ENCODE measurements around the gene PLOD2. TPM values are rescaled to one million over a fixed set of nuclear protein-coding genes. Genes with fewer than 3 reads are reported as not detected.

PLOD2 gene
- total RNA-seq, 1 donor from 2014 or later: not detected

GRCh38 chr3:146145642-146146041 is 15.3 kb downstream of the PLOD2 start:
- CTCF ChIA-PET: no interaction called here

GRCh38 chr3:146142757-146143156 is 18.2 kb downstream of the PLOD2 start:
- CTCF ChIA-PET: no interaction called here
- Mint-ChIP-seq H3K4me3 (no peak overlapping the region), H3K27ac (no peak overlapping the region), H3K4me1 (no peaks in the 10 kb centered on the region), H3K36me3 (ENCODE audit: low read depth) (no peaks in the 10 kb centered on the region), H3K9me3 (no peaks in the 10 kb centered on the region), H3K27me3 (no peaks in the 10 kb centered on the region)
- POLR2A ChIA-PET: no interaction called here
- DNase-seq (no peak), ATAC-seq (ENCODE audit: low read depth) (no peak)
- TF ChIP-seq CTCF (IDR thresholded peaks at IDR 0.05): no peak
- intact Hi-C loops (cut with micrococcal nuclease): no loop called here

More at GRCh38 chr3:146145642-146146041, 15.3 kb downstream of the PLOD2 start:
- intact Hi-C loops (cut with micrococcal nuclease): no loop called here
- ATAC-seq (ENCODE audit: low read depth): no peak
- no peaks in the 10 kb centered on the region for H3K4me1 Mint-ChIP-seq
- DNase-seq: no peak
- no peak overlapping the region for H3K4me3 Mint-ChIP-seq
- H3K9me3 Mint-ChIP-seq: no peaks in the 10 kb centered on the region
- no peaks in the 10 kb centered on the region for H3K36me3 Mint-ChIP-seq (ENCODE audit: low read depth)
- TF ChIP-seq CTCF (IDR thresholded peaks at IDR 0.05): no peak
- no peak overlapping the region for H3K27ac Mint-ChIP-seq
- no peaks in the 10 kb centered on the region for H3K27me3 Mint-ChIP-seq
- POLR2A ChIA-PET: no interaction called here

- no peak overlapping the region for H3K27ac Mint-ChIP-seq
- H3K4me3 Mint-ChIP-seq: no peak overlapping the region
- H3K4me1 Mint-ChIP-seq: no peaks in the 10 kb centered on the region
- no peaks in the 10 kb centered on the region for H3K36me3 Mint-ChIP-seq (ENCODE audit: low read depth)
- H3K9me3 Mint-ChIP-seq: no peaks in the 10 kb centered on the region
- ATAC-seq (ENCODE audit: low read depth) (no peak), DNase-seq (no peak)
- ChIA-PET CTCF (no interaction called here), POLR2A (no interaction called here)
- no peaks in the 10 kb centered on the region for H3K27me3 Mint-ChIP-seq
- TF ChIP-seq CTCF (IDR thresholded peaks at IDR 0.05): no peak
- intact Hi-C loops (cut with micrococcal nuclease): no loop called here
Observed at GRCh38 chr3:146139586-146140110, 21.3 kb downstream of the PLOD2 start.

- H3K36me3 Mint-ChIP-seq (ENCODE audit: low read depth): no peaks in the 10 kb centered on the region
- CTCF ChIA-PET: no interaction called here
- intact Hi-C loops (cut with micrococcal nuclease): no loop called here
- no peak overlapping the region for H3K4me3 Mint-ChIP-seq
- no peak overlapping the region for H3K27ac Mint-ChIP-seq
- POLR2A ChIA-PET: no interaction called here
- no peak for DNase-seq
- H3K27me3 Mint-ChIP-seq: no peaks in the 10 kb centered on the region
- TF ChIP-seq CTCF (IDR thresholded peaks at IDR 0.05): no peak
- no peaks in the 10 kb centered on the region for H3K4me1 Mint-ChIP-seq
- H3K9me3 Mint-ChIP-seq: no peaks in the 10 kb centered on the region
- no peak for ATAC-seq (ENCODE audit: low read depth)
Observed at GRCh38 chr3:146138902-146139301, 22.1 kb downstream of the PLOD2 start.

GRCh38 chr3:146136647-146137046 is 24.3 kb downstream of the PLOD2 start:
- no peak for DNase-seq
- intact Hi-C loops (cut with micrococcal nuclease): no loop called here
- Mint-ChIP-seq H3K4me3 (no peak overlapping the region), H3K27ac (no peak overlapping the region), H3K27me3 (no peaks in the 10 kb centered on the region), H3K4me1 (no peaks in the 10 kb centered on the region), H3K36me3 (ENCODE audit: low read depth) (no peaks in the 10 kb centered on the region), H3K9me3 (no peaks in the 10 kb centered on the region)
- ATAC-seq (ENCODE audit: low read depth): no peak
- no peak for TF ChIP-seq CTCF (IDR thresholded peaks at IDR 0.05)
- ChIA-PET CTCF (no interaction called here), POLR2A (no interaction called here)

All from activated B cell treated with CpG ODN at 0.5 μM for 24 hours (primary cell).